ENCODE measurements around the gene NUP133.

DNA sequence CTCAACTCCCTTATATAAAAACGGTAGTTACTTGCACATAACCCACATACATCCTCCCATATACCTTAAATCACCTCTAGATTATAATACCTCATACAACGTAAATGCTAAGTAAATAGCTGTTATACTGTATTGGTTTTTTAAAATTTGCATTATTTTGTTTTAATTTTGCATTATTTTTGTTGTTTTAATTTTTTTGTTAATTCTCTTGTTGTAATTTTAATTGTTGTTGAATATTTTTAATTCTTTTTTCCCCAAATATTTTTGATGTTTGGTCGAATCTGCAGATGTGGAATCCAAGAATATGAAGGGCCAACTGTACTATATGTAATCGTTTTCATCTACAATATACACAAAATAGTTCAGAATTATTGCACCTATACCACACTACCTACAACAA is 50.7 kb downstream of the NUP133 start:
- TF ChIP-seq POLR2AphosphoS5 (IDR thresholded peaks at IDR 0.05; ENCODE audit: low read length) (no peak), CEBPB (IDR thresholded peaks at IDR 0.05; ENCODE audit: borderline replicate concordance in 1 of 2, low read depth in 2 of 2, low read length in 2 of 2) (no peak)
- TF ChIP-seq, protein P1, sequence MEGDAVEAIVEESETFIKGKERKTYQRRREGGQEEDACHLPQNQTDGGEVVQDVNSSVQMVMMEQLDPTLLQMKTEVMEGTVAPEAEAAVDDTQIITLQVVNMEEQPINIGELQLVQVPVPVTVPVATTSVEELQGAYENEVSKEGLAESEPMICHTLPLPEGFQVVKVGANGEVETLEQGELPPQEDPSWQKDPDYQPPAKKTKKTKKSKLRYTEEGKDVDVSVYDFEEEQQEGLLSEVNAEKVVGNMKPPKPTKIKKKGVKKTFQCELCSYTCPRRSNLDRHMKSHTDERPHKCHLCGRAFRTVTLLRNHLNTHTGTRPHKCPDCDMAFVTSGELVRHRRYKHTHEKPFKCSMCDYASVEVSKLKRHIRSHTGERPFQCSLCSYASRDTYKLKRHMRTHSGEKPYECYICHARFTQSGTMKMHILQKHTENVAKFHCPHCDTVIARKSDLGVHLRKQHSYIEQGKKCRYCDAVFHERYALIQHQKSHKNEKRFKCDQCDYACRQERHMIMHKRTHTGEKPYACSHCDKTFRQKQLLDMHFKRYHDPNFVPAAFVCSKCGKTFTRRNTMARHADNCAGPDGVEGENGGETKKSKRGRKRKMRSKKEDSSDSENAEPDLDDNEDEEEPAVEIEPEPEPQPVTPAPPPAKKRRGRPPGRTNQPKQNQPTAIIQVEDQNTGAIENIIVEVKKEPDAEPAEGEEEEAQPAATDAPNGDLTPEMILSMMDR (IDR thresholded peaks at IDR 0.05 in 2 of 3, conservative IDR thresholded peaks at IDR 0.05 in 1 of 3; ENCODE audit: control insufficient read depth in 2 of 3, extremely low read depth in 1 of 3, insufficient read depth in 1 of 3, low read depth in 3 of 3, low read length in 3 of 3), result no peak
